GM11168 (cell line): ENCODE data around the gene CMPK1.
"Not testable (repeated sequence)": the region's sequence is repeated elsewhere in the genome, so short reads cannot be mapped to it uniquely, and the experiment has no call there.

Experiments used
- in situ Hi-C: fragments of 300-500 bp; cut with MboI; formaldehyde crosslinking; loops from one replicate; pipeline ENCODE4 v1.12.0; 2022; ENCODE audit warnings: low sequenced_read_pairs; ENCODE audit not compliant: unreplicated experiment

CMPK1 gene, protein sequence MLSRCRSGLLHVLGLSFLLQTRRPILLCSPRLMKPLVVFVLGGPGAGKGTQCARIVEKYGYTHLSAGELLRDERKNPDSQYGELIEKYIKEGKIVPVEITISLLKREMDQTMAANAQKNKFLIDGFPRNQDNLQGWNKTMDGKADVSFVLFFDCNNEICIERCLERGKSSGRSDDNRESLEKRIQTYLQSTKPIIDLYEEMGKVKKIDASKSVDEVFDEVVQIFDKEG

DNA sequence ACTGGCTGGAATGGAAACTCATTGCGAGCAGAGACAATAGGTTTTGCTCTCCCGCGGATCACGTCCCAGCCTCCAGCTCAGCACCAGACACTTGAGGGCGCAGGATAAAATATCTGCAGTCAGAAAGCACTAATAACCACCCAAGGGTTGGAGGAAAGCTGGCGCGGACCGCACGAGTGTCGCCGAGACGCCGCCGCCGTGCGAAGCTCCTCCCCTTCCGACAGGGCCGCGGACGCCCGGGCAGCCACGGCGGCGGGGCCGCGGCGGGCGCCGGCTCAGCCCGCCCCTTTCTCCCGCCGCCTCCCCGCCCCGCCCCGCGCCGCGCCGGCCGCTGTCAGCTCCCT is at the start of gene CMPK1:
Gene CMPK1, plus strand, starts transcription at position 213 of the 344 bp plus-strand sequence. CDS start 156 bp downstream, outside the sequence.
- in situ Hi-C loops: no loop called here

GRCh38 chr1:47288116-47288515 is 45.5 kb upstream of the CMPK1 start:
- in situ Hi-C loops: not testable (repeated sequence)

DNA sequence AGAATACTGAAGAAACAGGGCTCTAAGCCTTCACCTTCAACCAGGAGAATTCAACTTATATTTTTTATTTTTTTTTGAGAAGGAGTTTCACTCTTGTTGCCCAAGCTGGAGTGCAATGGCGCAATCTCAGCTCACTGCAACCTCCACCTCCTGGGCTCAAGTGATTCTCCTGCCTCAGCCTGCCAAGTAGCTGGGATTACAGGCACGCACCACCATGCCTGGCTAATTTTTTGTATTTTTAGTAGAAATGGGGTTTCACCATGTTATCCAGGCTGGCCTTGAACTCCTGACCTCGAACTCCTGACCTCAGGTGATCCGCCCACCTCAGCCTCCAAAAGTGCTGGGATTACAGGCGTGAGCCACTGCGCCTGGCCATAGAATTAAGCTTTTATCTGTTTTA is 38.7 kb upstream of the CMPK1 start:
- in situ Hi-C loops: not testable (repeated sequence)

- in situ Hi-C loops: no loop called here
These were observed 38.0 kb upstream of the CMPK1 start for GRCh38 chr1:47295579-47295978.

- in situ Hi-C loops: no loop called here
These were observed 35.4 kb upstream of the CMPK1 start for GRCh38 chr1:47298025-47298699.

DNA sequence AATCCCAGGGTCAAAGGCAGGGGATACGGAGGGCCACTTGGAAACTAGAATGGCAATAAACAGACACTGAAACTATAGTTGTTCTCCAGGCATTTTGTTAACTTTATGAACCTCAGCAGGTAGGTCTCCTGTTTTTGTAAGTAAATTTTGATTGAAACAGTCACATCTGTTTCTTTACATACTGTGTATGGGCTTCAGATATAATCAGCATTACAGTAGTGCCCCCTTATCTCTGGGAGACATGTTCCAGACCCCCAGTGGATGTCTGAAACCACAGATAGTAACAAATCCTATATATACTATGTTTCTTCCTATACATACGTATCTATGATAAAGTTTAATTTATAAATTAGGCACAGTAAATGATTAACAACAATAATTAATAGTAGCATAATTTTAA is 31.1 kb upstream of the CMPK1 start:
- in situ Hi-C loops: no loop called here

GRCh38 chr1:47309427-47309826 is 24.2 kb upstream of the CMPK1 start:
- in situ Hi-C loops: no loop called here

DNA sequence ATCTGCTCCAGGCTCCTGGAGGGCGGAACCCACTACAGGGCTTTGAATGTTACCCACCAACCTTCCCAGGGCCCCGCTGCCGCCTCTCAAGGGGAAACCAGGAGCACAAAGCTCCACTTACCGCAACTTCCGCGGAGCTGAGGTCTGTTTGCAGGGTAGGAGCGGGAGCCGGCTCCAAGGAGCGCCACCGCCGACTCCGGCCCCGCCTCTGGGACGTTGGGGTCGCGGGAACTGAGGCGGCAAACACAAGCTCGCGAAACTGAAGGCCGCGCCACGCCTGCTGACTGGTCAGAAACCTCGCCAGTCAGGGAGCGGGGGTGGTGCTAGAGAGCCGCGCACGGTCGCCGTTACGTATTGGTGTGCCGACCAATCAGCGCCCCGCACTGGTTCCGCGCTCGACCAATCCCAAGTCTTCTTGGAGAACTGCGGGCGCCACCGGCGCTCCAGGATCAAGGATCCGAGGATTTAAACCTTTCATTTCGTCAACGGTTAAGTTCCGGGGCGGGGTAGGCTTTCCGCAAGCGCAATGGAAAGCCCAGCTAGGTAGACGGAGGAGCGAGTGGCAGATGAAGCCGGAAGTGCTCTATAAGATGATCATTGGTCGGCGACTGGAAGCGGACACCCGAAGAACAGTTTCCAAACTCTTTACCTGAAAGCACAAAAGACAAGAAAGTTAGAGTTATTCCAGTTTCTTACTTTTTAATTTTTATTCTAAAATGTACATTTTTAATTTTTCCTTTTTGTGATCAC is 19.5 kb upstream of the CMPK1 start, which contains the start of gene STIL:
Gene STIL, minus strand, starts transcription at position 233 of the 750 bp plus-strand sequence. CDS start 3,828 bp downstream, outside the sequence.
- in situ Hi-C loops: no loop called here

GRCh38 chr1:47317841-47318240 is 15.7 kb upstream of the CMPK1 start:
- in situ Hi-C loops: no loop called here

- in situ Hi-C loops: not testable (repeated sequence)
These were observed 13.6 kb upstream of the CMPK1 start for GRCh38 chr1:47319968-47320367.

DNA sequence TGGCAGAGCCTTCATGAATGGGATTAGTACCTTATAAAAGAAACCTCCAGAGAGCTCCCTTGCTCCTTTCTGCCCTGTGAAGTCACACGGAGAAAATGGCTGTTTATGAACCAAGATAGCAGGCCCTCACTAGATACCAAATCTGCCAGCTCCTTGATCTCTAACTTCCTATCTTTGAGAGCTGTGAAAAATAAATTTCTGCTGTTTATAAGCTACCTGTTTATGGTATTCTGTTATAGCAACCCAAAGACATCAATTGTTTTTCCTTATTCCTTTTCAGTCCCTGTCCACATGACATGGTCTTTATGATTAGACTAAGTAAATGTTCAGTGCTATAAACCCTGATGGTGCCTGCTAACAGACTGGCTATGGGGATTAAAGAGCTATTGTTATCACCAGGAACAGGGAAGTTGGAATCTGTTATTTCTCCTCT is 10.0 kb upstream of the CMPK1 start:
- in situ Hi-C loops: no loop called here

DNA sequence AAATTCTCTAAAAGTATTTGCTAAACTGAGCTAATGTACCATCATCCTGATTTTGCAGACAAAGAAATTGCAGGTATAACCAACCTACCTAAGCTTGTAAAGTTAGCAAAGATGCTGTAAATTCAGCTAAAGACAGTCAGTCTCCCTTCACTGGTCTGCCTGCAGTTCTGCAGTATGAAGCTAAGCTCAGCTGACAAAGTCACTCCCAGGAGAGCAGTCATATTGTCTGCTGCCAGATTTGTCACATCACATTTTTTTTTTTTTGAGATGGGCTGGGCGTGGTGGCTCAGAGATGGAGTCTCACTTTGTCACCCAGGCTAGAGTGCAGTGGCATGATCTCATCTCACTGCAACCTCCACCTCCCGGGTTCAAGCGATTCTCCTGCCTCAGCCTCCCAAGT is 8.9 kb upstream of the CMPK1 start:
- in situ Hi-C loops: no loop called here

DNA sequence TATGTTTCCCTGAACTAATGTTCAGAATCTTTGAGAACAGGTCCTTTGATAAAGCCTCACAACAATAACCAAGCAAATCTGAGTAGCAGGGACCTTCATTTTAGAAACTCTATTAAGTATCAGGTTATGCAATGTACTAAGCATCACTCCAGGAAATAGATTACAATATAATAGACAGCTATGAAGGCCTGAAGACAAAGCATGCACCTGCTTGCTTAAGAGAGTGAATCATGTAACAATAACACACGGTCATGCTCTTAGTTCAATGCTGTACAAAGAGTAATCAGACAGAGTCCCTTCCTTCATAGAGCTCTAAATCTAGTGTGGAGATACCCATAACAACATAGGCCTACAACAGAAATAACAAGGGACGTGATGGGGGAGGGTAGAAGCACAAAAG is 8.1 kb upstream of the CMPK1 start:
- in situ Hi-C loops: no loop called here

DNA sequence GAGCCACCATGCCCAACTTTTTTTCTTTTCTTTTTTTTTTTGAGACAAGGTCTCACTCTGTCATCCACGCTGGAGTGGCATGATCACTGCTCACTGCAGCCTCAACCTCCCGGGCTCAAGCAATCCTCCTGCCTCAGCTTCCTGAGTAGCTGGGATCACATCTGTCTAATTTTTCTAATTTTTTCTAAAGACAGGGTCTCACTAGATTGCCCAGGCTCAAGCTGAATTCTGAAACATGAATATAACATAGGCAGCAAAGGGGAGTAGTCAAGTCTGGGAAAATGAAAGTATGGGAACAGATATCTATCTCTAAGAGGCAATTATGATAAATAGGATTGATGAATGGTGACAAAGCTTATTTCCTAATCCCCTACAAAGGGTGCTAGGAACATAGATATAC is 7.3 kb upstream of the CMPK1 start:
- in situ Hi-C loops: no loop called here

- in situ Hi-C loops: no loop called here
These were observed 4.6 kb upstream of the CMPK1 start for GRCh38 chr1:47328992-47329391.

DNA sequence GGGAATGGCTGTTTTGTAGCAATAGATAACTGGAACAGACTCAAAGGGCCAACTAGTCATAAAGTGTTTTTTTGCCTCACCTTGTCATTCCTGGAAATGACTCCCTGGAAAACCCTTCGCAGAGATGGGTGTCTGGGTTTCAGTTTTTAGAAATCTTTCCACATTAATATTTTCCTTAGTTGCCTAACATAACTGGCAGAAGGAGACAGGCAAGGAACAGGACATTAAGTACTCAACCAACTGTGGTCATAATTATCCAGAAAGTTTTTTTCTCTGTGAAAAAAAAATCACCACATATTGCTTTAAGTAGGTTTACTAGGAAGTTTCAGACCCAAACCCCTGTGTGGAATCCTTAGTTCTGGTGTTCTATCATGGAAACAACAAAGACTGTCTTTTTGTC is 3.4 kb upstream of the CMPK1 start:
- in situ Hi-C loops: no loop called here

GRCh38 chr1:47331875-47332274 is 1.7 kb upstream of the CMPK1 start:
- in situ Hi-C loops: no loop called here

GRCh38 chr1:47332779-47333577 is 612 bp upstream of the CMPK1 start:
- in situ Hi-C loops: no loop called here

DNA sequence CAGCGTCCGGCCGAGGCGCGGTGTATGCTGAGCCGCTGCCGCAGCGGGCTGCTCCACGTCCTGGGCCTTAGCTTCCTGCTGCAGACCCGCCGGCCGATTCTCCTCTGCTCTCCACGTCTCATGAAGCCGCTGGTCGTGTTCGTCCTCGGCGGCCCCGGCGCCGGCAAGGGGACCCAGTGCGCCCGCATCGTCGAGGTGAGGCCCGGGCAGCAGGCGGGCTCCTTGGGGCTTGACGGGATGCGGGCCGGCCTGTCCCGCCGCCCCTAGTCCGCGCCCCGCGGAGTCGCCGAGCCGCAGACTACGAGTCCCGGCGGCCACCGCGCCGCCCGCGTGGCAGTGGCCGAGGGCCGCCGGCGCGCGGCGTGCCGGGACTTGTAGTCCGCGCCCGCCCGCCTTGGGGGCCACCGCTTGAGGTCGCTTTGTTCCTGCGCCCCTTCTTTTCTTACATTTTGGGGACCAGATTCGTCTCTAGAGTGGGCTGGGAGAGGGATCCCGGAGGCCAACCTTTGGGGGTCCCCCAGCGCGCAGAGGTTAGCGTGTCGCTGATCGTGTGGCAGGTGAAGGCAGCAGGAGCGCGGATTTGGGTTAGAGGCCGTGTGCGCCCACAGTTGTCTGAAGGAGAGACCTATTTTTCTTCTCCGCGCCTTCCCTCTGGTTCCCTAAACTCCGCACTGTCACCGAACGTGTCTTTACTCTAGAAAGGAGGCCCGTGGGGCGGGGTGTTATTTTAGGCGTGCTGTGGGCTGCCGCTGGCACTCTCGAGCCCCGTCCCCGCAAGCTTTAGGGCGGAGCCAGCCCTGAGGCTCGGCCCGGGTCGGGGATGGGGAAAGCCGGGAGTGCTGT is 553 bp downstream of the CMPK1 start:
- in situ Hi-C loops: no loop called here
